Sigmoid colon (tissue), 7 donors: Measurements from ENCODE around the gene CCDC92. TPM values are rescaled to one million over a fixed set of nuclear protein-coding genes. Genes with fewer than 3 reads are reported as not detected.

Experiments
- DNase-seq: peaks from one replicate; pipeline ENCODE4 v3.0.0-alpha.2; 2019
- H3K27ac ChIP-seq, 4 donors: fragments of 200-600 bp; sonication (generic); one replicate each; pipeline ENCODE4 v1.5.1; 2016 to 2019; ENCODE audit warnings: mild to moderate bottlenecking in 1 of 4
- H3K27me3 ChIP-seq, 3 donors: fragments of 200-600 bp; sonication (generic); one replicate each; pipeline ENCODE4 v1.5.1; 2019; ENCODE audit warnings: mild to moderate bottlenecking in 1 of 3
- H3K36me3 ChIP-seq, 4 donors: fragments of 200-600 bp; sonication (generic); one replicate each; pipeline ENCODE4 v1.5.1; 2016 to 2019
- H3K4me1 ChIP-seq, 4 donors: fragments of 200-600 bp; sonication (generic); one replicate each; pipeline ENCODE4 v1.5.1; 2017 to 2019
- H3K4me3 ChIP-seq, 4 donors: fragments of 200-600 bp; sonication (generic); one replicate each; pipeline ENCODE4 v1.5.1; 2017 to 2019; ENCODE audit warnings: mild to moderate bottlenecking in 2 of 4, moderate library complexity in 1 of 4
- H3K9me3 ChIP-seq, 4 donors: fragments of 200-600 bp in 3 of 4; sonication (generic) in 3 of 4; one replicate each; pipeline versions ENCODE4 v1.5.1 to v1.6.1; 2013 to 2019
- CTCF ChIP-seq, 4 experiments: fragments of 450-650 bp in 3 of 4; fragments of 200-600 bp in 1 of 4; IDR thresholded peaks; one replicate each; pipeline ENCODE4 v1.5.1; 2016 to 2019; ENCODE audit warnings: antibody characterized with exemption in 4 of 4, mild to moderate bottlenecking in 3 of 4, moderate library complexity in 2 of 4
- EP300 ChIP-seq, 4 donors: sonication (generic); formaldehyde crosslinking; IDR thresholded peaks; one replicate each; pipeline ENCODE4 v1.6.1; 2017; ENCODE audit warnings: antibody characterized with exemption in 4 of 4
- POLR2A ChIP-seq, 2 donors: fragments of 450-650 bp; IDR thresholded peaks; one replicate each; pipeline ENCODE4 v1.6.1; 2016; ENCODE audit warnings: antibody characterized with exemption in 2 of 2, mild to moderate bottlenecking in 2 of 2, moderate library complexity in 2 of 2
- POLR2AphosphoS5 ChIP-seq, 4 donors: sonication (generic); formaldehyde crosslinking; IDR thresholded peaks; one replicate each; pipeline ENCODE4 v1.6.1; 2017; ENCODE audit warnings: antibody characterized with exemption in 4 of 4
- WGBS, 2 donors: extraction: QIAGEN DNeasy Blood & Tissue Kit; methylation state at CpG; one replicate each; pipeline ENCODE4 v1.1.7; 2013; 5-methylcytosine and 5-hydroxymethylcytosine counted together
- intact Hi-C: fragments of 100-400 bp; cut with DNase I; formaldehyde crosslinking; loops from one replicate; pipeline ENCODE4 v1.15.1; 2023
- polyA plus RNA-seq, 3 donors: library from polyadenylated mRNA; stranded (reverse); fragments of 200-250 nt; gene quantifications; one replicate each; pipeline ENCODE4 v1.2.3, GENCODE V29; 2013
- total RNA-seq, 4 donors: library from RNA; depleted of rRNA; stranded (reverse); fragments of >200 nt; gene quantifications; one replicate each; pipeline ENCODE4 v1.1.0, GENCODE V29; 2016
- donor health status: healthy with polysubstance abuse.
- donor health status: Bipolar disorder and iron deficiency.
- donor health status: healthy.

The CCDC92 gene
- total and polyA plus RNA-seq, 7 donors: 18.5 to 54.0 (median 24.0) TPM

GRCh38 chr12:123954647-123955350 lies 17.8 kb downstream of the CCDC92 start:
- Histone ChIP-seq H3K4me1 (peaks cover 0 to 5% (median 0%) of the 10 kb centered on the region in 4 donors), H3K27me3 (no peaks in the 10 kb centered on the region), H3K36me3 (no peaks in the 10 kb centered on the region), H3K9me3 (no peaks in the 10 kb centered on the region), H3K4me3 (no peak overlapping the region), H3K27ac (no peak overlapping the region)
- no peak for TF ChIP-seq POLR2A (IDR thresholded peaks at IDR 0.05)
- TF ChIP-seq POLR2AphosphoS5 (IDR thresholded peaks at IDR 0.05): no peak
- no peak for TF ChIP-seq EP300 (IDR thresholded peaks at IDR 0.05)
- no peak for TF ChIP-seq CTCF (IDR thresholded peaks at IDR 0.05)
- intact Hi-C loops: no loop called here
- DNase-seq: no peak
- 94 to 95% methylated on average over 10 of the region's 10 CpGs for WGBS, 2 donors

- Histone ChIP-seq H3K36me3 (no peaks in the 10 kb centered on the region), H3K9me3 (no peaks in the 10 kb centered on the region), H3K27ac (no peak overlapping the region), H3K4me3 (no peak overlapping the region), H3K4me1 (peaks cover 0 to 5% (median 2%) of the 10 kb centered on the region in 4 donors), H3K27me3 (no peaks in the 10 kb centered on the region)
- TF ChIP-seq CTCF (IDR thresholded peaks at IDR 0.05): no peak
- TF ChIP-seq POLR2A (IDR thresholded peaks at IDR 0.05): no peak
- no peak for TF ChIP-seq EP300 (IDR thresholded peaks at IDR 0.05)
- TF ChIP-seq POLR2AphosphoS5 (IDR thresholded peaks at IDR 0.05): no peak
- 28 to 66% methylated on average over 2 of the region's 2 CpGs for WGBS, 2 donors
- DNase-seq: no peak
- intact Hi-C loops: no loop called here
These were observed 20.6 kb downstream of the CCDC92 start for GRCh38 chr12:123952037-123952436.

- Histone ChIP-seq H3K27ac (no peak overlapping the region), H3K36me3 (no peaks in the 10 kb centered on the region), H3K27me3 (no peaks in the 10 kb centered on the region), H3K4me3 (no peak overlapping the region), H3K4me1 (peaks cover 0 to 8% (median 6%) of the 10 kb centered on the region in 4 donors), H3K9me3 (no peaks in the 10 kb centered on the region)
- no peak for DNase-seq
- WGBS, 2 donors: 89 to 90% methylated on average over 4 of the region's 4 CpGs
- TF ChIP-seq POLR2AphosphoS5 (IDR thresholded peaks at IDR 0.05): no peak
- no peak for TF ChIP-seq CTCF (IDR thresholded peaks at IDR 0.05)
- no peak for TF ChIP-seq POLR2A (IDR thresholded peaks at IDR 0.05)
- no peak for TF ChIP-seq EP300 (IDR thresholded peaks at IDR 0.05)
- intact Hi-C loops: no loop called here
These were observed 21.2 kb downstream of the CCDC92 start for GRCh38 chr12:123951467-123951866.

GRCh38 chr12:123950476-123951349 lies 21.9 kb downstream of the CCDC92 start:
- H3K4me1 ChIP-seq: peaks cover 0 to 9% (median 7%) of the 10 kb centered on the region in 4 donors
- H3K4me3 ChIP-seq: no peak overlapping the region
- no peaks in the 10 kb centered on the region for H3K9me3 ChIP-seq
- DNase-seq: no peak
- no peaks in the 10 kb centered on the region for H3K36me3 ChIP-seq
- H3K27ac ChIP-seq: no peak overlapping the region
- H3K27me3 ChIP-seq: no peaks in the 10 kb centered on the region
- 92 to 95% methylated on average over 15 of the region's 15 CpGs for WGBS, 2 donors
- intact Hi-C loops: no loop called here
- no peak for TF ChIP-seq CTCF (IDR thresholded peaks at IDR 0.05)
